LoVo (cell line): ENCODE data around the gene AKAP12.

ENCODE experiments used
- DNase-seq: peaks from one replicate; pipeline ENCODE4 v3.0.0-alpha.2; 2016; ENCODE audit warnings: low spot score

AKAP12 gene

DNA sequence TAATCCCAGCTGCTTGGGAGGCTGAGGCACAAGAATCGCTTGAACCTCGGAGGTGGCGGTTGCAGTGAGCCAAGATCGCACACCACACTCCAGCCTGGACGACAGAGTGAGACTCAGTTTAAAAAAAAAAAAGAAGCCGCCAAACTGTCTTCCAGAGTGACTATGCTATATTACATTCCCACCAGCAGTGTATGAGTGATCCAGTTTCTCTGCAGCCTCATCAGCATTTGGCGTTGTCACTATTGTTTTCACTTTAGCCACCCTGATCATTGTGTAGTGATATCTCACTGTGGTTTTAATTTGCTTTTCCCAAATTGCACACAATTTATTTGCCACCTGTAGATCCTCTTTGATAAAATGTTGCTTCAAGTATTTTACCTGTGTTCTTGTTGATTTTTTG lies 6.0 kb upstream of the AKAP12 start:
- DNase-seq, result no peak

- no peak for DNase-seq
Measured at GRCh38 chr6:151236668-151237401, 2.9 kb upstream of the AKAP12 start.

- DNase-seq, result no peak
Measured at GRCh38 chr6:151240036-151240685, 394 bp downstream of the AKAP12 start.

GRCh38 chr6:151240791-151241642 lies 1.2 kb downstream of the AKAP12 start:
- DNase-seq, result no peak

GRCh38 chr6:151241853-151242252 lies 2.1 kb downstream of the AKAP12 start:
- no peak for DNase-seq

GRCh38 chr6:151242420-151242861 lies 2.7 kb downstream of the AKAP12 start:
- no peak for DNase-seq

GRCh38 chr6:151243481-151243880 lies 3.7 kb downstream of the AKAP12 start:
- DNase-seq, result no peak

- DNase-seq, result no peak
Measured at GRCh38 chr6:151247490-151247889, 7.7 kb downstream of the AKAP12 start.

DNA sequence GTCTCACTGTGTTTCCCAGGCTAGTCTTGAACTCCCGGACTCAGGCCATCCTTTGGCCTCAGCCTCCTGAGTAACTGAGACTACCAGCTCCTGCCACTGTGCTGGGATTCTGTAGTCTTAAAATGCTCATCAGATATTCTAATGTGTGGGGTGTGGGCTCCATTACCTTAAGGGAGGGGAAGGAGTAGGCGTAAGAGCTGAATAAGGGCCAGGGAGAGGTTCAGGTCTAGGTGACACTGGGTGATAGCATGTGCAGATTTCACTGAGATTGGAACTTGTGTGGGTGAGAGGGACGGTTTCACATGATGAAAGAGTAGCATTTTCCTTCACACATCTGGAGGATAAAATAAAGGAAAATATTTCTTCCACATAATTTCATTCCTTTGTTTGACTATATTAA lies 8.5 kb downstream of the AKAP12 start:
- DNase-seq, result no peak

GRCh38 chr6:151252634-151253033 lies 12.9 kb downstream of the AKAP12 start:
- no peak for DNase-seq

DNA sequence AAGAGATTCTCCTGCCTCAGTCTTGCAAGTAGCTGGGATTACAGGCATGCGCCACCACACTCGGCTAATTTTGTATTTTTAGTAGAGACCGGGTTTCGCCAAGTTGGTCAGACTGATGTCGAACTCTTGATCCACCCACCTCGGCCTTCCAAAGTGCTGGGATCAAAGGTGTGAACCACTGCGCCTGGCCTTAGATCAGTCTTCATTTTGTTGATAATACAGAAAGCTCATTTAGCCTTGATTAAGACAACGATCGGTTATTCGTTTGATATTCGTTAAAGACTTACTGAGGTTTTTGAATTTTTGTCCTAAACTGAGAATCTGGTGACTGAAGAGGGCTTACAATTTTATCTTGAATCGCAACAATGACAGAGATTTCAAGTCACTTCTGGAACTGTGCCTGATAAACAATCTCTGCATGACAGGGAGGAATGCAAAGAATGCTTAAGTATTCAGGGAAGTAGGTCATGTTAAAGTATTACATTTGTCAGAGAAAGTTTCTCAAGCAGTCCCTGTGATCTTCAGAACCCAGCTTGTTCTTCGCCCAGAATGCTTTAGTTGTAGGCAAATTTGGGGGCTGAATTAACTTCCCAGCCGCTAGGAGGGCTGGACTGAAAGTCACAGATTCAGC lies 14.8 kb downstream of the AKAP12 start:
- DNase-seq, result no peak

GRCh38 chr6:151255811-151256210 lies 16.0 kb downstream of the AKAP12 start:
- no peak for DNase-seq

GRCh38 chr6:151257985-151258445 lies 18.2 kb downstream of the AKAP12 start:
- DNase-seq, result no peak

GRCh38 chr6:151260205-151260604 lies 20.4 kb downstream of the AKAP12 start:
- no peak for DNase-seq

- DNase-seq, result no peak
Measured at GRCh38 chr6:151263035-151263434, 23.3 kb downstream of the AKAP12 start.

GRCh38 chr6:151263967-151264366 lies 24.2 kb downstream of the AKAP12 start:
- DNase-seq, result no peak

GRCh38 chr6:151265282-151265681 lies 25.5 kb downstream of the AKAP12 start:
- no peak for DNase-seq

- DNase-seq, result no peak
Measured at GRCh38 chr6:151269321-151269995, 29.7 kb downstream of the AKAP12 start.

DNA sequence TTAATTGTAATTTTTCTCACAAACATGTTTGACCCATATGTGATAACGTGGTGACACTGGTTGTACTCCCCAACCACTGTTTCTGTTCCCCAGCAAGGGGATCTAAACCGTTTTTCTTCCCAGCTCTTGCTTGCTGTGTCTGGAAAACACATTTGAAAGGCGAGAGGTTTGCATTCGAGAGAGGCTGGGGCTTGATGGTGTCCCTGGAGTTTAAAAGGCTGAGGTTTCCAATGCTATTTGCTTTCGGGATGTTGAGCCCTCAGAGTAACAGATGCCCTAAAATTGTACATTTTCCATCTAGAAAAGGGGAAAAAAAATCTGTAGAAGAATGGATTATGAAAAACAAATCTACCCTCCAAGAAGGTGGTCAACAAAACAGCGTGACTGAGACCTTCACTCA lies 35.4 kb downstream of the AKAP12 start:
- DNase-seq, result no peak

DNA sequence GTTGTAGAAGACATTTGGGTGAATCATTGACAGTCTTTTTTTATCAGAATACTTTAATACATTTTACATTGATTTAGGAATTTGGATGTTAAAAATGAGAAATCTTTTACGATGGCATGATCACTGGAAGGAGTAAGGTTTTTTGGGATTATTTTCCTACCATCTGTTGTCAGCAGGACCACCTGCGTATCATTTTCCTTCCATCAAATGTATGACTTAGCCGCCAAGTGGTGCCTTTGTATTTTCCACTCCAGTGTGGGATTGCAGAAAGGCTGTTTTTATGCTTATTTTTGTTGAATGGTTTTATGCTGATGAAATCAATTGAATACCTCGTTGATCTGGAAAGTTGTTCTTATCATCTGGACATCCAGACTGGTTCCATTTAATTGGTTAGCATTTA lies 35.8 kb downstream of the AKAP12 start:
- no peak for DNase-seq

DNA sequence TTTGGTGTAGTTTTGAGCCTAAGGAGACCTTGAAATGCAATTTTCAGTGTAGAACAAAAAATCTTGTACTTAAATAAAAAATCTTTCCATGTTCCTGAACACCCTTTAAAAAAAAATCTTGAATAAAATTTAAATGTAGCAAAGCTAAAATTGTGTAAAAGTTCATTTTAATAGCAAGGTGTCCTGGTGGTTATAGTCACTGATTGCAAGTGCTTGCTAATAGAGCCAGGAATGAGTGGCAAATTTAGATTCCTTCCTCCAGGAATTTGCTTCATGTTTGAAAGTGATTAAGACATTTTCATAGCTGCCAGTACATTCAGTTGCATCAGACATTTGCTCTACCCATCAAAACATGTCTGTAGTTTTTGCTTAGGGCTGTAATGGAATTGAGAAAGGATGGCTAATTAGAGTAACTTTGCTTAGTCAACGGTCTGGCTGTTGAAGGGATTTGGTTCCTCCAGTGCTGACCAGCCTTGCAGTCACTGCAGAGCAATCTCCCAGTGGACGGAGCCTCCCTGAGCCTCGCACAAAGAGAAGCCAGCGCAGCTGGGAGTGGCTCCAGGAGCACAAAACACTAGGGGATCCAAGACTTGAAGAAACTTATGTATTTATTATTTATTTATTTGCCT lies 36.5 kb downstream of the AKAP12 start:
- no peak for DNase-seq
